HL-60/S4 (cell line): Measurements from ENCODE around the gene LAP3.
"Not testable (repeated sequence)": the region's sequence is repeated elsewhere in the genome, so short reads cannot be mapped to it uniquely, and the experiment has no call there.

ENCODE experiments used
- in situ Hi-C: fragments of 300-500 bp; cut with MboI; formaldehyde crosslinking; loops from 2 replicates; pipeline ENCODE4 v1.14.3; 2022; ENCODE audit warnings: low sequenced_read_pairs

LAP3 gene

DNA sequence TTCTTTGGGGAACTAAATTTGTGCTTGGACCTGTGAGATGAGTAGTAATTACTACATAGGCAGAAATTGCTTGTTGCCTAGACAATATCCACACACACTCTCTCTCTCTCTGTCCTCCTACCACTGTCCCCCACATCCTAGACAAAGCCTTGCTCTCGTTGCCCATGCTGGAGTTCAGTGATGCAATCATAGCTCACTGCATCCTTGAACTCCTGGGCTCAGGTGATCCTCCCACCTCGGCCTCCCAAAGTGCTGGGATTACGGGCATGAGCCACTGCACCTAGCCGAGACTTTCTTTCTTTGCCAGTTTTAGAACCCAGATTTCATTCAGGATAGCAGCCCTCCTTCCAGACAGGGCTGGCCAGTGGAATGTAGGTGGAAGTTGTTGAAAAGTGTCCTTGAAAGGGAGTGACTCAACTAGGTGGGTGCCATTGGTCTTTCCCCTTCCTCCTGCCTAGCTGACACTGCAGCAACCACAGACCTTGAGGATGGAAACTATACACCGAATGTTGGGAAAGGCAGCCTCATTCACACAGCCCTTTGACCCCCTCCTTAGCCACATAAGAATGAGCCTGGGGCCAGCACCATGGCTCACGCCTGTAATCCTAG, 16.8 kb upstream of the LAP3 start:
- in situ Hi-C loops, result loop anchor here (25.0 kb wide), 1 partner anchor 1027 kb away; no protein-coding TSS in a partner anchor

- in situ Hi-C loops, result loop anchor here (25.0 kb wide), 1 partner anchor 1026 kb away; no protein-coding TSS in a partner anchor
Observed at GRCh38 chr4:17561195-17561909, 15.6 kb upstream of the LAP3 start.

- in situ Hi-C loops, result loop anchor here (25.0 kb wide), 1 partner anchor 1025 kb away; no protein-coding TSS in a partner anchor
Observed at GRCh38 chr4:17562157-17562556, 14.8 kb upstream of the LAP3 start.

DNA sequence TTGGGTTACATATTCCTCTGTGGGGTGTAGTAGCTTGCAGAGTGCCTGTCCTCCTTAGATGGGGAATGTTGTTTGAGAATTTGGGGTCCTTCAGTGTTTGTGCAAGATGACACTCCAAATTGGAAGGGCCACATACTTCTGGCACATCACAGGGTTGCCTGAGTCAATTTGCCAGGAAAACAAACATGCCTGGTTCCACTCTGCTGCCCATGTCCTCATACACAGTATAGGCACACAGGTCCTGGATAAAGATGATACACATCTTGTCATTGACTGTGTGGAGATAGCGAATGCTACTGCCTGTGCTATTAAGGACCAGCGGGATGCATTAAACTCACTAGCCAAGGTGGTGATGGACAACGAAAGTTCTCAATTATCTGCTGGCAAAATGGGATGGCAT, 11.2 kb upstream of the LAP3 start:
- in situ Hi-C loops, result loop anchor here (25.0 kb wide), 1 partner anchor 1021 kb away; no protein-coding TSS in a partner anchor

GRCh38 chr4:17567271-17567670, 9.7 kb upstream of the LAP3 start:
- in situ Hi-C loops, result loop anchor here (25.0 kb wide), 1 partner anchor 1020 kb away; no protein-coding TSS in a partner anchor

GRCh38 chr4:17574206-17574605, 2.8 kb upstream of the LAP3 start:
- in situ Hi-C loops, result loop anchor here (25.0 kb wide), 1 partner anchor 1013 kb away; no protein-coding TSS in a partner anchor

- in situ Hi-C loops, result not testable (repeated sequence)
Observed at GRCh38 chr4:17575177-17575576, 1.8 kb upstream of the LAP3 start.

- in situ Hi-C loops, result no loop called here
Observed at GRCh38 chr4:17577665-17578481, 875 bp downstream of the LAP3 start.

GRCh38 chr4:17578482-17578891, 1.5 kb downstream of the LAP3 start:
- in situ Hi-C loops, result no loop called here

DNA sequence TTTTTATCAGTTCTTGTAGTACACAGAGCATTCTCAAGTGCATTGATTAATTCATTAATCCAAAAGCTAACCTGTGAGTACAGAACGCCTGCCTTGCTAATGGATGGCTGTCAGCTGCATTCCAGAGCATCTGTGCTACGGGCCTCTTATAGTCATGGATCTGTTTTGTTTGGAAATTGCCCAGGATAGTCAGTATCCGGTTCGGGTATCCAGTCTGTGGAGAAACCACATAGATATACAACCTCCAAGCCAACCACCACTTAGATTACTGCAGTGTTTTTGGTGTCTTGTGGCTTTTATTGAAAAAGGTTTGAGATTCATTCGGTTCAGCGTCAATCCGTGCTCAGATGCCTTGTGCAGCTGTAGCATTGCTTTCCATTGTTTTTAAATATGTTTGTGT, 4.0 kb downstream of the LAP3 start:
- in situ Hi-C loops, result no loop called here

- in situ Hi-C loops, result no loop called here
Observed at GRCh38 chr4:17583276-17583675, 6.3 kb downstream of the LAP3 start.

DNA sequence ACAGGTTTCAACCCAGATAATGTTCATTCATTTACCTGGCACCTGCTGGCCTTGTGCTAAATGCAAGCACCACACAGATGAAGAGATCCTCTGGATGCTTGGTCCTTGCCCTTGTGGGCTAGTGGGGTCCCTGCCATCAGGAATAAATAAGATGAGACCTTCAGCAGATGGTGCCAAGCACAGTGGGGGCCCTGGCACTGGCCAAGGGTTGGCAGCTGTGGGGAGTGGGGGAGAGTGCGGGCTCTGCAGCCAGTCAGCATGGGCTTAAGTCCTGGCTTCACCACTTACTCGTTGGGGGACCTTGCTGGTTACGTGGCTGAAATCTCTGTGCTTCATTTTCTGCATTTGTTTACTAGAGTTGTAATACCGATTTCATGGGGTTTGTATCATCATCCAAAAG, 6.9 kb downstream of the LAP3 start:
- in situ Hi-C loops, result no loop called here

- in situ Hi-C loops, result no loop called here
Observed at GRCh38 chr4:17584521-17585213, 7.7 kb downstream of the LAP3 start.

- in situ Hi-C loops, result no loop called here
Observed at GRCh38 chr4:17587094-17587822, 10.3 kb downstream of the LAP3 start.

DNA sequence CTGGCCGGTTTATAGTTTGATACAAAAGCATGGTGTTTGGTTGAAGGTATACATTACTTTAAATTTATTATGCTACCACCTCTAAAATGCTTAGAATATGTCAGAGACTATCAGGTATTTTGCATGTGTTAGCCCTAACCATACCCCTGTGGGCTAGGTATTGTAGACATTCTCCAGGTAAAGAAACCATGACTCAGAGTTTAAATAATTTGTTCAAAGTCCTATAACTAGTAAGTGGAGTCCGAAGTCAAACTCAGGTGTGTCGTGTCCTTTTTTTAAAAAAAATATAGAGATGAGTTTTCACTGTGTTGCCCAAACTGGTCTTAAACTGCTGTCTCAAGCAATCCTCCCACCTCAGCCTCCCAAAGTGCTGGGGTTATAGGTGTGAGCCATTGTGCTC, 12.4 kb downstream of the LAP3 start:
- in situ Hi-C loops, result no loop called here

DNA sequence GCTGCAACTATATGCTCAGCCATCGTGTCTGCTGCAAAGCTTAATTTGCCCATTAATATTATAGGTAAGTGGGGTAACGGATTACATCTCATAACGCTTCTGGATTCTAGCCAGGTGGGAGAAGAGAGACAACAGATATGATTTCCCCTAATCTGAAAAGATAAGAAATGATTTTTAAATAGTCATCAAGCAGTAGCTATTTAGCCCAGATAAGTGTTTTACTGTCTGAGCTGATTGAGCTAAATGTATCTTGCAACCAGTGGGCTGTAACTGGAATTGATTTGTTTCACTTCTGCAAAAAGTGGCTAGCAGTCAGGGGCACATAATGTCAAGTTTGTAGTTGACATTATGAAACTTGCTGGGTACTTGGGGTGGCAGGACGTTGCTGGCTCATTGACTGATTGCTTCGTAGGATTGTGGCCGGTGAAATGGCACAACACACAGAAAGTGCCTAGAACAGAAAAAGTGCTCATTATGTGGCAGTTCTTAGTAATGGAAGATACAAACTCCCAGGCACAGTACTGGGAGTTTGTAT, 18.5 kb downstream of the LAP3 start:
- in situ Hi-C loops, result no loop called here

- in situ Hi-C loops, result no loop called here
Observed at GRCh38 chr4:17597517-17597916, 20.5 kb downstream of the LAP3 start.

DNA sequence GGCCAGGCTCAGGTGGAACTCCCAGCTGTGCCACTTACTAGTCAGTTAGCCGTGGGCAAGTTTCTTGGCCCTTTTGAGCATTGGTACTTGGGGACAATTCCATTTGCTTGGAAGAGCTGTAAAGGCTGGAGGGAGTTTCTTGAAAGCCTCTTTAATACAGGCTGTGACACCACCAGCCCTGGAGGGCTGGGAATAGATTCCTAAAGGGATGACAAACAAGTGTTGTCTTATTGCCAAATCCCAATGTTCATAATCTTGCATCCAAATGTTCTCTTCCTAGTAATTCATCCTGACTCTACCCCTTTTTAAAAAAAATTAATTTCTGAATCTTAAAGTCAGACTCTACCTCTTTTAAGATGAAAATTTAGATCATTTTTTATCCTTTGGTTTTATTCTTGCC, 22.8 kb downstream of the LAP3 start:
- in situ Hi-C loops, result no loop called here

GRCh38 chr4:17605236-17605635, 28.2 kb downstream of the LAP3 start:
- in situ Hi-C loops, result no loop called here
